HEK293T (cell line): ENCODE data around the gene NDNF.

ENCODE experiments used
- CTCF ChIA-PET: fragments of 350-600 bp; formaldehyde crosslinking; extraction: SDS; loops from one replicate; lab custom pipeline; 2021; ENCODE audit warnings: antibody characterized with exemption, inconsistent platforms; lab: Yijun Ruan, JAX
- POLR2A ChIA-PET: fragments of 350-600 bp; formaldehyde crosslinking; extraction: SDS; loops from one replicate; lab custom pipeline; 2020; ENCODE audit warnings: antibody characterized with exemption, inconsistent platforms; lab: Yijun Ruan, JAX
- DNase-seq: peaks from one replicate; pipeline ENCODE4 v3.0.0; 2012; ENCODE audit warnings: mixed read lengths; ENCODE audit errors: extremely low spot score
- ARNT ChIP-seq: fragments of 450-650 bp; IDR thresholded peaks from 2 replicates; pipeline ENCODE4 v1.6.1; 2017; ENCODE audit warnings: mild to moderate bottlenecking
- BHLHE40 ChIP-seq: fragments of 450-650 bp; IDR thresholded peaks from 2 replicates; pipeline ENCODE4 v1.6.1; 2016; ENCODE audit warnings: mild to moderate bottlenecking, moderate library complexity, borderline replicate concordance
- CTBP1 ChIP-seq: fragments of 450-650 bp; IDR thresholded peaks from 2 replicates; pipeline ENCODE4 v1.6.1; 2016; ENCODE audit warnings: borderline replicate concordance
- ELF4 ChIP-seq: fragments of 450-650 bp; IDR thresholded peaks from 2 replicates; pipeline ENCODE4 v1.6.1; 2017; ENCODE audit warnings: antibody characterized with exemption
- FOXA1 ChIP-seq: fragments of 450-650 bp; IDR thresholded peaks from 2 replicates; pipeline ENCODE4 v1.6.1; 2016; ENCODE audit warnings: mild to moderate bottlenecking
- FOXK2 ChIP-seq: fragments of 450-650 bp; IDR thresholded peaks from 2 replicates; pipeline ENCODE4 v1.6.1; 2016; ENCODE audit warnings: mild to moderate bottlenecking
- FOXM1 ChIP-seq: fragments of 450-650 bp; IDR thresholded peaks from 2 replicates; pipeline ENCODE4 v1.6.1; 2017; ENCODE audit warnings: mild to moderate bottlenecking, borderline replicate concordance
- HDGF ChIP-seq: fragments of 450-650 bp; IDR thresholded peaks from 2 replicates; pipeline ENCODE4 v1.6.1; 2017; ENCODE audit warnings: antibody characterized with exemption, borderline replicate concordance
- L3MBTL2 ChIP-seq: fragments of 450-650 bp; conservative IDR thresholded peaks from 2 replicates; pipeline ENCODE4 v1.6.1; 2016; ENCODE audit warnings: mild to moderate bottlenecking
- LEF1 ChIP-seq: fragments of 450-650 bp; IDR thresholded peaks from 2 replicates; pipeline ENCODE4 v1.6.1; 2017; ENCODE audit warnings: mild to moderate bottlenecking, borderline replicate concordance
- NFRKB ChIP-seq: fragments of 450-650 bp; IDR thresholded peaks from 2 replicates; pipeline ENCODE4 v1.6.1; 2016; ENCODE audit warnings: mild to moderate bottlenecking, moderate library complexity
- SP1 ChIP-seq: fragments of 450-650 bp; IDR thresholded peaks from 2 replicates; pipeline ENCODE4 v1.6.1; 2017
- SUZ12 ChIP-seq: fragments of 450-650 bp; IDR thresholded peaks from 2 replicates; pipeline ENCODE4 v1.6.1; 2016; ENCODE audit warnings: mild to moderate bottlenecking
- TARDBP ChIP-seq: fragments of 450-650 bp; IDR thresholded peaks from 2 replicates; pipeline ENCODE4 v1.6.1; 2016
- ZNF384 ChIP-seq: fragments of 450-650 bp; IDR thresholded peaks from 2 replicates; pipeline ENCODE4 v1.6.1; 2016
- TF ChIP-seq, protein P1 (sequence below): fragments of 450-650 bp; IDR thresholded peaks from 2 replicates; pipeline ENCODE4 v1.6.1; 2016

The NDNF gene

DNA sequence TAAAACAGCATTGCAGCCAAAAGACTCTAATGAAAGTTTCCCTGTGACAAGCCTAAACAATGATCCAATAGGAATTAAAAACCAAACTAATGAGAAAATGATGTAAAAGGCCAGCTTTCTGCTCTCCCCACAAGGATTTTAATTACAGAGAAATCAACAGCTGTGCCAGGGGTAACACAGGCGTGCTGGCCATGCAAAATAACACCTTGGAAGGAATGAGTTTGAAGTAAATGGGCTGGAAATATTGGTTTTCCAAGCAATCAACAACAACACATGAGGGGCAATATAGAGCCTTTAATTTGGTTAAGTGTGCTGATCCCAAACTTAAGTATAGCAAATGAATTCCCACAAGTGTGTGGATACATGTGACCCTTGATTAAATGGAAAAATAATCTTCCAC lies 56.9 kb downstream of the NDNF start:
- DNase-seq: no peak
- TF ChIP-seq FOXM1: no peak
- no peak for TF ChIP-seq SUZ12
- TF ChIP-seq CTBP1: no peak
- TF ChIP-seq ZNF384: no peak
- TF ChIP-seq, protein P1, sequence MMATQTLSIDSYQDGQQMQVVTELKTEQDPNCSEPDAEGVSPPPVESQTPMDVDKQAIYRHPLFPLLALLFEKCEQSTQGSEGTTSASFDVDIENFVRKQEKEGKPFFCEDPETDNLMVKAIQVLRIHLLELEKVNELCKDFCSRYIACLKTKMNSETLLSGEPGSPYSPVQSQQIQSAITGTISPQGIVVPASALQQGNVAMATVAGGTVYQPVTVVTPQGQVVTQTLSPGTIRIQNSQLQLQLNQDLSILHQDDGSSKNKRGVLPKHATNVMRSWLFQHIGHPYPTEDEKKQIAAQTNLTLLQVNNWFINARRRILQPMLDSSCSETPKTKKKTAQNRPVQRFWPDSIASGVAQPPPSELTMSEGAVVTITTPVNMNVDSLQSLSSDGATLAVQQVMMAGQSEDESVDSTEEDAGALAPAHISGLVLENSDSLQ: no peak
- TF ChIP-seq ARNT: no peak
- TF ChIP-seq BHLHE40: no peak
- no peak for TF ChIP-seq HDGF
- no peak for TF ChIP-seq TARDBP
- TF ChIP-seq FOXA1: no peak
- no peak for TF ChIP-seq ELF4
- no peak for TF ChIP-seq SP1
- TF ChIP-seq L3MBTL2: no peak
- TF ChIP-seq NFRKB: no peak
- CTCF ChIA-PET: no interaction called here
- POLR2A ChIA-PET: no interaction called here

DNA sequence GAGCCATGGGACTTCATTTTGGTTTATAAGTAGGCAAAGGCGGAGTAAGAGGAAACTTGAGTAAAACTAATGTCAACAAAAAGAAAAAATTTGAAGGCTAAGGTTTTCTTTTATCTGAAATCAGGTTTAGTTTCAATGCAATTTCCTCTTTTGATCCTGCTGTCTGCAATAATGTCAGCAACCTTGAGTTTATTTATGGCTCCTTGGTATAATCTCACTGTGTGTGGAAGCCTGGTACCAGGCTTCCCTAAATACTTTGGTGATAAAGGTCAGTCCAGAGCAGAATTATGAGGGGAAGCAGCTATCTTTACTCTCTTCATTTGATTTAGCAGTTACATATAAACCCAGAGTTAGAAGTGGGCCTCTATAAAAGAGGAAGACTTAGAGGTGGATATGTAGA lies 57.8 kb downstream of the NDNF start:
- DNase-seq: no peak
- ChIA-PET CTCF (no interaction called here), POLR2A (no interaction called here)
- TF ChIP-seq CTBP1 (no peak), BHLHE40 (no peak), SUZ12 (no peak), LEF1 (no peak), HDGF (no peak), ELF4 (no peak), FOXA1 (no peak), SP1 (no peak), FOXK2 (no peak), ZNF384 (no peak), ARNT (no peak), TARDBP (no peak), L3MBTL2 (no peak), NFRKB (no peak), FOXM1 (no peak)
- TF ChIP-seq, protein P1: no peak

DNA sequence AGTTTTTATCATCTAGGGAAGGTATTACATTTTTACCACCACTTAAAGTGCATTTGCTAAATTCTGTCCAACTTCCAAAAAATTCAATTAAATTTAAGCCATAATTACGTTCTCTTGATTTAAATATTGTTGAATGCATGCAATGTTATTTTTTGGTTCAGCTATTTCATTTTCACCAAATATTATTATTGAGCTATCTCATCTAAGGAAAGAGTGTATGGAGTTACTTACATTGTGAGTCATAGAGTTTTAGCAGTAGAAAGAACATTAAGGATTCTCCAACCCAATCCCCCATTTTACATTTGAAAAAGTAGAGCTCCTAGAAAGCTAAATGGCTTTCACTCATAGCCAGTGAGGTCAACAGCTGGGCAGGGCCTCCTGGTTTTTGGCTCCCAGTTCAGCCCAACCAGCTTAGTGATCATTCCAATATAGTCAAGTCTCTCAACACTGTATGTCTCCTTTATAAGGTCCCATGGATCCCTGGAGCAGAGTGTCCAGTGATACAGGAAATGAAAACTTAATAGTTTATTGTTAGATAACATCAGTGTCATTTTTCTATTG lies 60.5 kb downstream of the NDNF start:
- ChIA-PET POLR2A (no interaction called here), CTCF (no interaction called here)
- TF ChIP-seq SUZ12 (no peak), NFRKB (no peak), CTBP1 (no peak), FOXA1 (no peak), FOXM1 (no peak), L3MBTL2 (no peak), ARNT (no peak), ZNF384 (no peak), LEF1 (no peak), ELF4 (no peak), FOXK2 (no peak), BHLHE40 (no peak), TARDBP (no peak)
- DNase-seq: no peak

DNA sequence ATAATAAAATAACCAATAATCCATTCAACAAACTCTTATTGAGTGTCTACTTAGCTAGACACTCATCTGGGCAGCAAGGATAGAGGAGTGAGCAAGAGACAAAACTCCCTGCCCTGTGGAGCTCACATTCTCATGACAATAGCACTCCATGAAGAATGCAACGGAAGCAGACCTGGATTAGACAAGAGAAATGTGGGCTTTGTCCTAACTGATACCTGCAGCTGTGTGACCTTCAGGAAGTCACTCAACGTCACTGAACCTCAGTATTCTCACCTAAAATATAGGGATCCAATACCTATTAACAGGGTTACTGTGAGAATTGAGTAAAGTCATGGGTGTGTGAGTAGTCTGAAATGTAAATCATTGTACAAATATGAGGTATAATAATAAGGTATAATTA lies 61.2 kb downstream of the NDNF start:
- no peak for DNase-seq
- TF ChIP-seq, protein P1: no peak
- TF ChIP-seq L3MBTL2 (no peak), SP1 (no peak), HDGF (no peak), NFRKB (no peak), LEF1 (no peak), FOXK2 (no peak), ARNT (no peak), ZNF384 (no peak)
- POLR2A ChIA-PET: no interaction called here
- CTCF ChIA-PET: interaction anchor here (0.6 kb wide), 1 partner anchor 140 kb away, joined by 6 read pairs; no protein-coding TSS in a partner anchor

DNA sequence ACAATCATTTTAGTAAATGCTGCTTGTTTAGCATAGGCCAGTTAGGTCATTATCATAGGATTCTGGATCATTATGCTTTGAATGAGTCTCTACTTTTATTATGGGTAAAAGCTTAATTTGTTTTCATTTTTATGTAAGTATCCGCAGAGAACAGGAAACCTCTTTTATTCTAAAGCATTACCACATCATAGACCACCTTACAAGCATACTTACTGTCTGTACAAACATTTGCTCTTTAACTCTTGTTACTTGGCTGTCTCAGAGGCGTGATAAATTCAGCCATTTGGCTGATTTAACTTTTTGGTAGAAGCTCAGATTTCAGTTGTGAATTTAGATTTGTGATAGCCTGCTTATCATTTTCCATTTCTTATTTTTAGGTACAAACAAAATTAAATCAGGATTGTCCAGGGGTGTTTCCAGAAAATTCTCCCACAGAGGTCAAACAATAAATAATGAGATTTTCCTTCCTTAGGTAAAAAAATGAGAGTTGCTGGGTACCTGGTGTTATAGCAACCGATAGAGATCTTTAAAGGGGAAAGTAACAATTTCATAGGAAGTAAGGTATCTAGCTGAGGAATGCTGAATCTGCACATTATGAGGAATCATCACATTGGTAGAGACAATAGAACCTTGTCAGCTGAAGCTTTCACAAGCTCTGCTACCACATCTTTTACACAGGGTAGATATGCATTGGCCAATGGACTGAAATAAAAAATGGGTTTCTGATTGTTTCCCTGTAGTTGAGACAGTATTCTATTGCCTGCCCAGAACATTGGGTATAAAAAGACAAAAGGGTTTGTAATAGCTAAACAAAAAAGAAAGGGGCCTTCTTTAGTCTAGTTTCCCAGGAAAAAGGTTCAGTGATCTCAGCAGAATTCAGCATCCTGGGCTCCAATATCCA lies 62.5 kb downstream of the NDNF start:
- ChIA-PET CTCF (no interaction called here), POLR2A (no interaction called here)
- TF ChIP-seq BHLHE40: no peak
- no peak for TF ChIP-seq ELF4
- TF ChIP-seq SP1: no peak
- TF ChIP-seq SUZ12: no peak
- TF ChIP-seq FOXA1: no peak
- TF ChIP-seq LEF1: no peak
- no peak for TF ChIP-seq HDGF
- no peak for TF ChIP-seq CTBP1
- TF ChIP-seq FOXM1: no peak

DNA sequence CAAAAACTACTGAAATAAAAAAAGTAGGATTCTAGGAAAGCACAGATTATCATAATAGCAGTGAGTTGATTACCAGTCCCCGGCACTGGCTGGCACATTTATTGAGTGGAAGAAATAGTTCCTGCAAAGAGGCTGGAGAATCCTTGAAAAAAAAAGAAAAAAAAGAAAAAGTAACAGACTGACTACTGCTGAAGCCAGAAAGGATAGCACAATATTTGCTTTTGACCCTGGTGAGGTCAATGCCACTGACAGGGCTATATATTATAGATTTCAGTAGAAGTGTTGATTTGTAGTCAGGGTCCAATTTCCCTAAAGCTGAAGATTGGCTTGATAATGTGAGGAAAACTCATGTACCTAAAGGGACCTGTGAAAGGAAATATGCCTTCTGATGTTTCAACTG lies 64.7 kb downstream of the NDNF start:
- CTCF ChIA-PET: no interaction called here
- DNase-seq: no peak
- TF ChIP-seq HDGF (no peak), BHLHE40 (no peak), TARDBP (no peak), FOXM1 (no peak), L3MBTL2 (no peak), LEF1 (no peak), FOXK2 (no peak), ARNT (no peak), SUZ12 (no peak), FOXA1 (no peak)
- TF ChIP-seq, protein P1: no peak
- POLR2A ChIA-PET: no interaction called here

More for the DNA sequence above, 62.5 kb downstream of the NDNF start:
- DNase-seq: no peak
